Activated CD8-positive, alpha-beta memory T cell treated with anti-CD3 and anti-CD28 coated beads for 1 hour (primary cell): ENCODE results near the gene ABHD1.
"Not testable (repeated sequence)": the region's sequence is repeated elsewhere in the genome, so short reads cannot be mapped to it uniquely, and the experiment has no call there.

Experiments
- DNase-seq, 2 donors: peaks; one replicate each; pipeline ENCODE4 v3.0.0-alpha.2; 2020; ENCODE audit warnings: low read depth in 1 of 2; ENCODE audit errors: extremely low read depth in 1 of 2

Gene ABHD1

GRCh38 chr2:27108221-27108620 is 15.4 kb upstream of the ABHD1 start:
- no peak for DNase-seq

- DNase-seq = no peak
These were observed 14.5 kb upstream of the ABHD1 start for GRCh38 chr2:27109083-27109482.

GRCh38 chr2:27110603-27111352 is 12.8 kb upstream of the ABHD1 start:
- not testable (repeated sequence) for DNase-seq

GRCh38 chr2:27111392-27112078 is 12.1 kb upstream of the ABHD1 start:
- not testable (repeated sequence) for DNase-seq

- no peak for DNase-seq
These were observed 8.1 kb upstream of the ABHD1 start for GRCh38 chr2:27115519-27115918.

GRCh38 chr2:27117995-27118524 is 5.6 kb upstream of the ABHD1 start:
- no peak for DNase-seq

GRCh38 chr2:27118525-27119329 is 4.9 kb upstream of the ABHD1 start, which contains the start of gene CGREF1:
CGREF1 (minus strand) TSS chr2:27119128; CDS start chr2:27104366, 14,762 bp downstream.
- DNase-seq = no peak

GRCh38 chr2:27119330-27119670 is 4.3 kb upstream of the ABHD1 start:
- not testable (repeated sequence) for DNase-seq

GRCh38 chr2:27121906-27122305 is 1.7 kb upstream of the ABHD1 start:
- DNase-seq = no peak

- no peak for DNase-seq
These were observed 824 bp upstream of the ABHD1 start for GRCh38 chr2:27122791-27123190.

- no peak for DNase-seq
These were observed 1.5 kb downstream of the ABHD1 start for GRCh38 chr2:27125104-27125503.

GRCh38 chr2:27126252-27126710 is 2.7 kb downstream of the ABHD1 start:
- no peak for DNase-seq

- no peak for DNase-seq
These were observed 4.5 kb downstream of the ABHD1 start for GRCh38 chr2:27127883-27128667.

GRCh38 chr2:27128668-27129571 is 5.3 kb downstream of the ABHD1 start:
- DNase-seq = no peak

- DNase-seq = no peak
These were observed 6.8 kb downstream of the ABHD1 start for GRCh38 chr2:27130396-27130795.

GRCh38 chr2:27131429-27131828 is 7.8 kb downstream of the ABHD1 start:
- DNase-seq = no peak

- no peak for DNase-seq
These were observed 9.7 kb downstream of the ABHD1 start for GRCh38 chr2:27133195-27133875.

- peak; percentile 91 to 98 for DNase-seq
These were observed 10.5 kb downstream of the ABHD1 start, which contains the start of gene PREB for GRCh38 chr2:27133905-27134780. PREB (minus strand) TSS chr2:27134636; CDS start chr2:27134421, 215 bp downstream.
